Spleen (tissue), 11 donors: ENCODE results near the gene LZTFL1. TPM values are rescaled to one million over a fixed set of nuclear protein-coding genes. Genes with fewer than 3 reads are reported as not detected.

Source experiments
- DNase-seq: peaks from one replicate; pipeline ENCODE4 v3.0.0-alpha.2; 2020
- H3K27ac ChIP-seq, 8 donors: fragments of 200-600 bp; sonication (generic) in 7 of 8; 1 replicate in 4 of 8; 2 replicates in 4 of 8; pipeline versions ENCODE4 v1.5.0 to v1.8.0; 2016 to 2021; ENCODE audit warnings: inconsistent platforms in 4 of 8, mild to moderate bottlenecking in 4 of 8, moderate library complexity in 1 of 8
- H3K27me3 ChIP-seq, 7 donors: fragments of 200-600 bp; sonication (generic) in 6 of 7; replicated peaks in 1 of 7; 1 replicate in 4 of 7; 2 replicates in 3 of 7; pipeline versions ENCODE4 v1.5.0 to v1.8.0; 2016 to 2021; ENCODE audit warnings: inconsistent platforms in 3 of 7, mild to moderate bottlenecking in 1 of 7
- H3K36me3 ChIP-seq, 6 donors: fragments of 200-600 bp; sonication (generic) in 5 of 6; 1 replicate in 4 of 6; 2 replicates in 2 of 6; pipeline versions ENCODE4 v1.5.0 to v1.8.0; 2016 to 2021; ENCODE audit warnings: inconsistent platforms in 2 of 6
- H3K4me1 ChIP-seq, 6 donors: fragments of 200-600 bp; sonication (generic) in 5 of 6; 1 replicate in 3 of 6; 2 replicates in 3 of 6; pipeline versions ENCODE4 v1.5.0 to v1.8.0; 2016 to 2021; ENCODE audit warnings: inconsistent platforms in 3 of 6
- H3K4me3 ChIP-seq, 8 donors: fragments of 200-600 bp; sonication (generic) in 7 of 8; 1 replicate in 4 of 8; 2 replicates in 4 of 8; pipeline versions ENCODE4 v1.5.0 to v1.8.0; 2016 to 2021; ENCODE audit warnings: inconsistent platforms in 4 of 8, mild to moderate bottlenecking in 4 of 8, moderate library complexity in 2 of 8
- H3K9me3 ChIP-seq, 8 donors: fragments of 200-600 bp; sonication (generic) in 7 of 8; 1 replicate in 4 of 8; 2 replicates in 4 of 8; pipeline versions ENCODE4 v1.5.0 to v1.8.0; 2016 to 2021; ENCODE audit warnings: inconsistent platforms in 4 of 8
- POLR2A ChIP-seq, 3 donors: fragments of 450-650 bp; IDR thresholded peaks; one replicate each; pipeline ENCODE4 v1.5.1; 2017; ENCODE audit warnings: antibody characterized with exemption in 3 of 3, mild to moderate bottlenecking in 1 of 3
- POLR2AphosphoS5 ChIP-seq, 3 donors: sonication (generic); formaldehyde crosslinking; IDR thresholded peaks; one replicate each; pipeline ENCODE4 v1.5.1; 2017; ENCODE audit warnings: antibody characterized with exemption in 3 of 3
- WGBS, 5 donors: extraction: QIAGEN DNeasy Blood & Tissue Kit in 3 of 5; methylation state at CpG; one replicate each; pipeline versions ENCODE4 v1.1.5 to v1.1.7; 2013 to 2018; 5-methylcytosine and 5-hydroxymethylcytosine counted together
- intact Hi-C: fragments of 100-400 bp; cut with DNase I; formaldehyde crosslinking; loops from one replicate; pipeline ENCODE4 v1.15.0; 2023; ENCODE audit warnings: low total_unique reads
- polyA plus RNA-seq, 3 donors: library from polyadenylated mRNA; stranded (reverse); fragments of 200-250 nt; gene quantifications; one replicate each; pipeline ENCODE4 v1.2.1, GENCODE V29; 2013
- total RNA-seq, 7 donors: library from RNA; depleted of rRNA in 3 of 7; stranded (reverse); fragments of >200 nt in 3 of 7; fragmentation: NEBNext Ultra II Directional in 4 of 7; extraction: Animal tissue kit (Norgen Biotek cat#: 25700) in 4 of 7; gene quantifications; one replicate each; pipeline versions ENCODE4 v1.1.0 to v1.2.1, GENCODE V29; 2016 to 2021
- TF ChIP-seq, protein P1 (sequence below), 11 experiments: fragments of 200-600 bp in 7 of 11; fragments of 450-650 bp in 4 of 11; sonication (generic) in 4 of 11; IDR thresholded peaks in 8 of 11; conservative IDR thresholded peaks in 3 of 11; 1 replicate in 7 of 11; 2 replicates in 4 of 11; pipeline versions ENCODE4 v1.4.0 to v1.8.0; 2016 to 2021; ENCODE audit warnings: antibody characterized with exemption in 11 of 11, inconsistent platforms in 4 of 11, mild to moderate bottlenecking in 1 of 11
- donor health status: healthy with polysubstance abuse.
- donor health status: DM: no; HTN: no; CAD: no; lungs with moderate emphysema.
- donor health status: DM: no; HTN: no; CAD: no.
- donor health status: Bipolar disorder and iron deficiency.
- donor health status: healthy.
- donor health status: DM: no; HTN: no; CAD: no.
- donor health status: DM: yes; HTN: yes; CAD: no.

Gene LZTFL1
- total and polyA plus RNA-seq, 10 donors = 6.5 to 22.9 (median 15.5) TPM

DNA sequence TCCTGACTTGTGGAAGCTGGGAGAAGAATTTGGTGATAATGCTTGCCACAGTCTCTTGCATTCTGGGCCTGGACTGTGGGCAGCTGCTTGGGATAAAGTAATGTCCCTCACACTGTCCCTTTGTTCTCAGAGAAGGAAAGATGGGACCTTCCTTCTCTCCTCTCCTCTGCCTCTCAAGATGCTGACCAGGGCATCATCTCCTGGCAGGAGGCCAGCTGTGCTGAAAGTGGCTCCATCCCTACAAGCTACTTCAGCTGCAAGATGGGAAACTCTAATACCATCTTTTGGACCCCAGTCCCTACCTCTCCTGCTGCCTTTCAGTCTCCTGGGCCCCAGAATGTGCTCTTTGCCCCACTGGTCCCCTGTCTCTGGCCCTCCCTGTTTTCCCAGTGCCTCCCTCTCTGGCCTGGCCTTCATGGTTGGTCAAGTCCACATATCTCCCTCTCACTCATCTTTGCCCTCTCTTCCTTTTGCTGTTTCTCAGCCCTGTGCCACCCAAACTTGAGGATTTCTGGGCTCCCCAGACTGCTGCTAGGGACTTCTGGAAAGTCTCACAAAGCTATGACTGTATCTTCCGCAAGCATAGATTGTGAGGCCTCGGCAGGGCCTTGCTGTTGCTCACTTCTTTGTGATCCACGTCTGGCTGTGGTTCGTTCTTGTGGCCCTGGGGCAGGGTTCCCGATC, 38.5 kb downstream of the LZTFL1 start:
- H3K4me3 ChIP-seq = no peak overlapping the region
- no peaks in the 10 kb centered on the region for H3K9me3 ChIP-seq
- H3K36me3 ChIP-seq = no peaks in the 10 kb centered on the region
- intact Hi-C loops = no loop called here
- 87 to 97% (median 91%) methylated on average over 5 of the region's 5 CpGs for WGBS, 5 donors
- no peaks in the 10 kb centered on the region for H3K4me1 ChIP-seq
- H3K27ac ChIP-seq = no peak overlapping the region
- peaks cover 0 to 22% (median 3%) of the 10 kb centered on the region in 7 donors for H3K27me3 ChIP-seq
- no peak for DNase-seq
- no peak for TF ChIP-seq POLR2A (IDR thresholded peaks at IDR 0.05)
- no peak for TF ChIP-seq POLR2AphosphoS5 (IDR thresholded peaks at IDR 0.05)
- TF ChIP-seq, protein P1, sequence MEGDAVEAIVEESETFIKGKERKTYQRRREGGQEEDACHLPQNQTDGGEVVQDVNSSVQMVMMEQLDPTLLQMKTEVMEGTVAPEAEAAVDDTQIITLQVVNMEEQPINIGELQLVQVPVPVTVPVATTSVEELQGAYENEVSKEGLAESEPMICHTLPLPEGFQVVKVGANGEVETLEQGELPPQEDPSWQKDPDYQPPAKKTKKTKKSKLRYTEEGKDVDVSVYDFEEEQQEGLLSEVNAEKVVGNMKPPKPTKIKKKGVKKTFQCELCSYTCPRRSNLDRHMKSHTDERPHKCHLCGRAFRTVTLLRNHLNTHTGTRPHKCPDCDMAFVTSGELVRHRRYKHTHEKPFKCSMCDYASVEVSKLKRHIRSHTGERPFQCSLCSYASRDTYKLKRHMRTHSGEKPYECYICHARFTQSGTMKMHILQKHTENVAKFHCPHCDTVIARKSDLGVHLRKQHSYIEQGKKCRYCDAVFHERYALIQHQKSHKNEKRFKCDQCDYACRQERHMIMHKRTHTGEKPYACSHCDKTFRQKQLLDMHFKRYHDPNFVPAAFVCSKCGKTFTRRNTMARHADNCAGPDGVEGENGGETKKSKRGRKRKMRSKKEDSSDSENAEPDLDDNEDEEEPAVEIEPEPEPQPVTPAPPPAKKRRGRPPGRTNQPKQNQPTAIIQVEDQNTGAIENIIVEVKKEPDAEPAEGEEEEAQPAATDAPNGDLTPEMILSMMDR (IDR thresholded peaks at IDR 0.05 in 8 of 11, conservative IDR thresholded peaks at IDR 0.05 in 3 of 11) = no peak

DNA sequence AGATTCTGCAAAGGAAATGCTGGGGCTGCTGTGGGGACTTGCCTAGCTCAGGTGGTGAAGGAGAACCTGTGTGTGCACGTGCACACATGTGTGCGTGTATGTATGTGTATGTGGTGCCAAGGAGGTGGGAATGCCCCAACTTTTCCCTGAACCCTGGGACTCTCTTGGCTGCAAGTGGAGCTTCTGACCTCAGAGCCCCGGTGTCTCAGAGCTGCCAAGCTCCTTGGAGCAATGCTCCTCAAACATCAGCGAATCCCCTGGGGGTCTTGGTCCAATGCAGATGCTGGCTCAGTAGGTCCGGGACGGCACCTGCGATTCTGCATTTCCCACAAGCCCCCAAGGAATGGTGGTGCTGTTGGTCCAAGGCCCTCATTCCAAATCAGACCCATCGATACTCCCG, 39.8 kb downstream of the LZTFL1 start:
- 92 to 96% (median 94%) methylated on average over 8 to 9 of the region's 9 CpGs for WGBS, 5 donors

DNA sequence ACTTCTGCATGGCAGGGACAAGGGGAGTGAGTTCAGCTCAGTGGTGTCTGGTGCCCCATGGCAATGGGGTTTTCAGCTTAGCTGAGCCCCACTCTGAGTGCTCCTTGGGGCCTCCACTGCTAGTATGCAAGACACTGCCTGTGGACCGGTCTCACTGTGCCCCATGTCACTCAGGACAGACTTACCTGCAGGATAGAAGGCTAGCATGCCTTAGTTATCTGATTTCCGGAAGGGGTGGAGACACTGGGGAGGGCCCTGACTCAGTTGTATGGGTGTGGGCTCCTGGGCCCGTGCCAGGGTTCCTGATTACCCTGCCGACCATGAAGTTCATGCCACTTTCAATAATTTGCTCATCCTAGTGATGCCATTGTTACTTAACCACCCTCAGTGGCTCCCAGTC, 41.3 kb downstream of the LZTFL1 start:
- DNase-seq = no peak
- Histone ChIP-seq H3K27ac (no peak overlapping the region), H3K9me3 (no peaks in the 10 kb centered on the region), H3K4me1 (peaks cover 0 to 15% (median 13%) of the 10 kb centered on the region in 6 donors), H3K36me3 (no peaks in the 10 kb centered on the region), H3K4me3 (no peak overlapping the region), H3K27me3 (peaks cover 0 to 50% (median 25%) of the 10 kb centered on the region in 7 donors)
- WGBS, 5 donors = 83 to 96% (median 88%) methylated on average over 3 to 4 of the region's 4 CpGs
- TF ChIP-seq POLR2A (IDR thresholded peaks at IDR 0.05) (no peak), POLR2AphosphoS5 (IDR thresholded peaks at IDR 0.05) (no peak)
- TF ChIP-seq, protein P1 (IDR thresholded peaks at IDR 0.05 in 8 of 11, conservative IDR thresholded peaks at IDR 0.05 in 3 of 11) = no peak
- intact Hi-C loops = no loop called here

More for the DNA sequence above, 39.8 kb downstream of the LZTFL1 start:
- no peak for DNase-seq
- no peaks in the 10 kb centered on the region for H3K36me3 ChIP-seq
- H3K9me3 ChIP-seq = no peaks in the 10 kb centered on the region
- no peaks in the 10 kb centered on the region for H3K4me1 ChIP-seq
- H3K4me3 ChIP-seq = no peak overlapping the region
- intact Hi-C loops = no loop called here
- H3K27ac ChIP-seq = no peak overlapping the region
- H3K27me3 ChIP-seq = peaks cover 0 to 35% (median 9%) of the 10 kb centered on the region in 7 donors
- TF ChIP-seq, protein P1 (IDR thresholded peaks at IDR 0.05 in 8 of 11, conservative IDR thresholded peaks at IDR 0.05 in 3 of 11) = no peak
- no peak for TF ChIP-seq POLR2AphosphoS5 (IDR thresholded peaks at IDR 0.05)
- TF ChIP-seq POLR2A (IDR thresholded peaks at IDR 0.05) = no peak

DNA sequence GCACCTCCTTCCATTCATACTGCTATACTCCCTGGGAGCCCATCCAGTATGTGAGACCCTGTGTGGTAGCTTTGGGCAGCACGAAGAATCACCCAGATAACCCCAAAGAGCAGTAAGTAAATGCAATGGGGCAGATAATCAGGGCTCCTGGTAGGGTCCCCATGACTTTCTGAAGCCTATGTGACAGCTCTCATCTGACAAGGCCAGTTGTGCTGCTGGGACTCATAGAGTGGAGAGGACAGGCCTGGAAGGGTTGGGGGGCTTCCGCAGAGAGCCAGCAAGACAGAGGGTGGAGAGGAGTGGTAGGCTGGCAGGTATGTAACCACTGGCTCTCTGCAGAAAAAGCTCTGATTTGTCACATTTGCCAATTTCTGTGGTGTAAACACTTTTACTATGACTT, 42.3 kb downstream of the LZTFL1 start:
- TF ChIP-seq, protein P1 (IDR thresholded peaks at IDR 0.05 in 8 of 11, conservative IDR thresholded peaks at IDR 0.05 in 3 of 11) = no peak
- no peak for TF ChIP-seq POLR2AphosphoS5 (IDR thresholded peaks at IDR 0.05)
- TF ChIP-seq POLR2A (IDR thresholded peaks at IDR 0.05) = no peak
- 85 to 95% (median 91%) methylated on average over 2 of the region's 2 CpGs for WGBS, 5 donors
- Histone ChIP-seq H3K27me3 (peaks cover 4 to 60% (median 35%) of the 10 kb centered on the region in 7 donors), H3K4me3 (no peak overlapping the region), H3K27ac (no peak overlapping the region), H3K36me3 (no peaks in the 10 kb centered on the region), H3K4me1 (peaks cover 0 to 20% (median 15%) of the 10 kb centered on the region in 6 donors), H3K9me3 (no peaks in the 10 kb centered on the region)
- intact Hi-C loops = no loop called here
- no peak for DNase-seq
